ENCODE measurements around the gene CLDN2.
"Not testable (repeated sequence)": the region's sequence is repeated elsewhere in the genome, so short reads cannot be mapped to it uniquely, and the experiment has no call there.

The CLDN2 gene, protein sequence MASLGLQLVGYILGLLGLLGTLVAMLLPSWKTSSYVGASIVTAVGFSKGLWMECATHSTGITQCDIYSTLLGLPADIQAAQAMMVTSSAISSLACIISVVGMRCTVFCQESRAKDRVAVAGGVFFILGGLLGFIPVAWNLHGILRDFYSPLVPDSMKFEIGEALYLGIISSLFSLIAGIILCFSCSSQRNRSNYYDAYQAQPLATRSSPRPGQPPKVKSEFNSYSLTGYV

DNA sequence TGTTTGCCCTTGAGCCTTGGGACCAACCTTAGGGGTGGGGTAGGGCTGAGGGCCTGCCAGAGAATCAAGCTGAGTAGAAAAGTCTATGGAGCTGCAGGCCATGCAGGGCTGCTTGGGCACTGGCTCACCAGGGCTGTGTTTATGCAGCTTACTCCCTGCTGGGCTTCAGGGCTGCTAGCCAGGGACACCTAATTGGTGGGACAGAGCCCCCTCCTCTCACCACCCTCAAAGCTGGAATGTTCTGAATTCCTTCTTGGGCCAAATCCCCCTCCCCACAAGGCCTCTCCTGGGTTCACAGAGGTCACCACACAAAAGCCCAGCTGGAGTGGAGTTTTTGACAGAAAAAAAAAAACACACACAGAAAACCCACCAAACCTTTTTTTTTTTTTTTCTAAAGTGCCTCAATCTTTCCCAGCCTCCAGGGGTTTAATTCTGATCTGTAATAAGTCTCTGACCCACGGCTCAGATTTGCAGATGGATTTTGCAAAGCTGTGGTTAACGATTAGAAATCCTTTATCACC is at the start of gene CLDN2:
CLDN2 (plus strand) TSS at position 471 of the 521 bp plus-strand sequence. CDS start 7,827 bp downstream, outside the sequence.
- in situ Hi-C loops (cut with HindIII; ENCODE audit: low sequenced_read_pairs), result no loop called here

DNA sequence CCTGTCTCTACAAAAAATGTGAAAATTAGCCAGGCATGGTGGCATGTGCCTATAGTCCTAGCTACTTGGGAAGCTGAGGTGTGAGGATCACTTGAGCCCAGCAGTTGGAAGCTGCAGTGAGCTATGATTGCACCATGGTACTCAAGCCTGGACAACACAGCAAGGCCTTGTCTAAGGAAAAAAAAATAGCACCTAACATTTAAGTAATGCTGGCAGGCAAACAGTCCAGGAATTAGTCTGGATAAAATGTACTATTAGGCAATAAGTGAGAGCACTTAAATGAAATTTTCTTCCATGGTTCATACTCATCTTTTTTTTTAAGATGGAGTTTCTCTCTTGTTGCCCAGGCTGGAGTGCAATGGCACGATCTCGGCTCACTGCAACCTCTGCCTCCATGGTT is 47.4 kb upstream of the CLDN2 start:
- in situ Hi-C loops (cut with HindIII; ENCODE audit: low sequenced_read_pairs), result not testable (repeated sequence)

DNA sequence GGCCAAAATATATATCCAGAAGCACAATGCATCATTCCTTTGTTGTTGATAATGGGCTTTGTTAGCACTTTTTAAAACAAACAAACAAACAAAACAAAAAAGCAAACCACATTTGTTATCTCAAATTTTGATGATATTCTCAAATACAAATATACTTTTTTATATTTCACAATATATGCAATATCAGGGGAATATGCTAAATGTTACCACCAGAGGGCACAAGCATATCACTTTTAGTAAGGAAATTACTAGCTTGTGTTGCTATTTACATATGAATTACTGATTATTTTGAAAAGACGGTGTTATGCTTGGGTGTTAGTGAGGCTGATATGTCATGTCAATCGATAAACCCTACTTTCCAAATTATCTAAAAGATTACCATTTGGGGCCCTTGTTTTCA is 46.1 kb upstream of the CLDN2 start:
- in situ Hi-C loops (cut with HindIII; ENCODE audit: low sequenced_read_pairs), result no loop called here

DNA sequence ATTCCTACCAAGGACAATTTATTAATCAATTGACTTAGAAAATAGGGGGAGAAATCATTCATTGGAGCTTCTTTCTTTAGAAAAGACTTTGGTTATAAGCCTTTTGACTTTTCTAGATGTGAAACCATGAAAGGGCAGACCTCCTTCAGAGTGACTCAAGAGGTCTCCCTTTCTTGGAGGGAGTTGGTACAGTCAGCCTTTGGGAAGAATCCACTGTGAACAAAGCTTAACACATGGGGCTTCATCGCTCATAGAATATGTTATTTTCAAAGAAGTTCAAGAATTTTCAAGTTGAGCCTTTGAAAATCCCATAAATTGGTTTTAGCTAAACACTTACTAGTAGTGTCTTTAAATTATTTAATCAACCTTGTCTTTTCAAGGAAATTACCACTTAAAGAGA is 45.1 kb upstream of the CLDN2 start:
- in situ Hi-C loops (cut with HindIII; ENCODE audit: low sequenced_read_pairs), result no loop called here

DNA sequence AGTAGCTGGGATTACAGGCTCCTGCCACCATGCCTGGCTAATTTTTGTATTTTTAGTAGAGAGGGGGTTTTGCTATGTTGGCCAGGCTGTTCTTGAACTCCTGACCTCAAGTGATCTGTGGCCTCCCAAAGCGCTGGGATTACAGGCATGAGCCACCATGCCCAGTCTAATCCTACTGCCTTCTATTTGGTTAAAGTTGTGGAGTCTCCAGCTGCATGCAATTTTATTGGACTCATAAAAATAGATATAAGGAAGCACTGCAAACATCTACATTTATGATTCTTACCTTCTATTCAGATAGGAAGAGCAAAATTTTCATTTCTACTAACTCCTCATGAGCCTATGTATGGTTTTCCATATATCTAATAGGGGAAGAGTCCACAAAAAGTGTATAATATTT is 30.7 kb upstream of the CLDN2 start:
- in situ Hi-C loops (cut with HindIII; ENCODE audit: low sequenced_read_pairs), result no loop called here

DNA sequence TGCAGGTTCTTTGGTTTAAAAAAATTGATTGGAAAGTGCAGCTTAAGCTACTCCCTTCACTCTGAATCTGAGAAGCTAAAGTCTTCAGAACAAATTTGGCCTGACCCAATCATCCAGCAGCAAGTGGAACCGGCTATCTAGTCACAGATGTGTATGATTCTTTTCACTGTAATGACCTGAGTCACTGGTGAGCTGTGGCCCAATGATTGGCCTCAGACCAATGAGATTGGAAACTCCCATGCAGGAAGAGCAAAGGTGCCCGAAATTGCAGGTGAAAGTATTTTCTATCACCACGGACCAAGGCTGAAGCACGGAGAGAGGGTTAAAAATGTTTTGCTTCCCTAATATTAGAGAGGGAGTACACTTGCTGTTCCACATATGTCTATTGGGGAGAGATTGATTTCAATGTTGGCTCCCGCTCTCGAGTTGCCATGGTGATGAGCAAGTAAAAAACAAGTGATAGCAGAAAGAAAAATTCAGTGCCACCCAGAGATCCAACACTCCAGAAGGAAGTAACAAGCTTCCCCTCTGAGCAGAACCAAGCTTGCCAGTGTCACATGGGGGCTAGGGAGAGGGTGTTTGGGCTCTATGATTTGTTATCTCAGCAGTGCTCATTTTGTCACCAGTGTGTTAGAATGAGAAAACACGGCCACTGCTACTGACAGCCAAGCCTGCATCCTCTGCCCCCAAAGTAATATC is 28.3 kb upstream of the CLDN2 start:
- in situ Hi-C loops (cut with HindIII; ENCODE audit: low sequenced_read_pairs), result no loop called here

DNA sequence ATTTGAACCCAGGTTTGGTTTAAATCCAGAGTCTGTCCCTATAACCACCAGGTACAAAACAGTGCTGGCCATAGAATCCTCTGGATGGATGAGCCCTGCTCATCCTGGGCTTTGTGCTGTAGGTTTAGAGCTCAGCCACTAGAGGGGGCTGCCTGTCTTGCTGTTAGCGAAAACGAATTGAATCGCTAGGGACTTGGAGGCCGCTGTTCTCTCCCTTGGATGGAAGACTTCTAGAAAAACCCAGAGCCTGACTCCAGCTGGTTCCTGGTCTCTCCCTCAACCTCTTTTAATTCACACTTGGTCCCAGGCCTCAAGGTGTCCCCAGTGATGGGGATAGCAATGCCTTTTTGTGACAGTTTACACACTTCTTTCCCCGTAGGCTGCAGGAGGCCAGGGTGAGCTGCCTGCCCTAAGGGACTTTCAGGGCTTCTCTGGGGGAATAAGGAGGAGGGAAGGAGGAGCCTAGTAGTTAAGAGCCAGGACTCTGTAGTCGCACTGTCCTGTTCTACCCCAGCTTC is 25.8 kb upstream of the CLDN2 start:
- in situ Hi-C loops (cut with HindIII; ENCODE audit: low sequenced_read_pairs), result no loop called here

DNA sequence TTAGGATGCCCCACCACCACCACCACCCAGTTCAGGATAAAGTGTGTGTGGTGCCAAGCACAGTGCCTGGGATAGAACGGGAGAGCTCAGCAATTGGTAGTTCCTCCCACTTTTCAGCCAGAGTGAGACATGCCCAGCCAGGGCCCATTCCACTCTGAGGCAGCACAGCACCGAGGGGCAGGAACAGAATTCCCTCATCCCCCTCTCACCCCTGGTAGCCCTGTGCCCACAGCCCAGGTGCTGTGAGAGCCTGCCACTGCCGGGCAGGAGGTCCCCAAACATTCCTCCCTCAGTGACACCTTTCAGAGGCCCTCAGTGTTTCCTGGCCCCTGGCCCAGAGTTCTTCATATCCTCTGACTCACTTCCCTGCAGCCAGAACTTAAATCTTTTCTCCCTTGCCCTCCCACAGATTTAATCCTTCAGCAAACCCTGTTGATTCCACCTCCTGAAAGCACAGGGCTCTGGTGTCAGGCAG is 25.2 kb upstream of the CLDN2 start:
- in situ Hi-C loops (cut with HindIII; ENCODE audit: low sequenced_read_pairs), result no loop called here

DNA sequence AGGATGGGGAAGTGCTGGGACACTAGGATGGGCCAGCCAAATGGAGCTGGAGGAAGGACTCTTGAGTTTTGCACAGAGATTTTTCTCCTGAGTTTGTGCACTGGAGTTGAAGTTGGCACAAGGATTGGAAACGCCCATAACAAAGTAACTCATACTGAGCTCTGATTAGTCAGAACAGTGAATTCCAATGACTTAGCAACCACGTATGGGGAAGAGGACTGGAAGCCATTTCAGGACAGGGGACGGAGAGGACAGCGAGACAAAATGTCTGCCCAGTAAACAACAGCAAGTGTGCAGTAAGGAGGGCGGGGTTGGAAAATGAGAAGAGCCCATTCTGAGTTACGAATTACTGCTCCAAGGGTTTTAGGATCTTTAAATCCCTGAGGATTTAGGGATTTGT is 22.9 kb upstream of the CLDN2 start:
- in situ Hi-C loops (cut with HindIII; ENCODE audit: low sequenced_read_pairs), result no loop called here

DNA sequence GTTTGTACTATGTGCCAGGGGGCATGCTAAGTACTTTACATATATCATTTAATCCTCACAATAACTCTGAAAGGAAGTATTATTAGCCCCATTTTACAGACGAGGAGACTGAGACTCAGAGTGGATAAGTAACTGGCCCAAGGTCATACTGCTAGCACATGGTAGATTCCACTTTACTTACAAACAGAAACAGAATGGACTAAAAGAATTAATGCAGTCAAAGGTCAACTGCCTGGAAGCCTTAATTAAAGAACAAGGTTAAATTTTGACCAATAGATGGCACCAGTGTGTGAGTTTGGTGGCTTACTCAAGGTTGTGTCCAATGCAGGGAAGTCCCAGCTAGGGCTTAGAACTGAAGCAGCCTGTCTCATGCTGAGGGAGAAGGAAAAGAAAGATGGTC is 21.7 kb upstream of the CLDN2 start:
- in situ Hi-C loops (cut with HindIII; ENCODE audit: low sequenced_read_pairs), result no loop called here

DNA sequence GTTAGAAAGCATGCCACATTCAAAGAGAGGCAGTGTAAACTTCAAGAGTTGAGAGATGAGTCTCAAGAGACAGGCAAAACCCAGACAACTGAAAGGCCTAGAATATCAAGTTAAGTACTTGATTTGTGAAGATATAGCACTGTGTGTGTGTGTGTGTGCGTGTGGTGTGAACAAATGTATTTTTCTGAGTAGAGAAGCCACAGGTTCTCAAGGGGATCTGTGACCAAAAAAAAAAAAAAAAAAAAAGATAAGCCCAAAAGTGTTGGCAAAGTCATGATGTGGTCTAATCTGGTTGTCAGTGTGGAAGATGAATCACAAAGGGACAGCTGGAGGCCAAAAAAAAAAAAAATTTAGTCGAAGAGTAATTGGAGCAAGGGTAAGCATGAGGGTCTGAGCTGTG is 20.9 kb upstream of the CLDN2 start:
- in situ Hi-C loops (cut with HindIII; ENCODE audit: low sequenced_read_pairs), result no loop called here

DNA sequence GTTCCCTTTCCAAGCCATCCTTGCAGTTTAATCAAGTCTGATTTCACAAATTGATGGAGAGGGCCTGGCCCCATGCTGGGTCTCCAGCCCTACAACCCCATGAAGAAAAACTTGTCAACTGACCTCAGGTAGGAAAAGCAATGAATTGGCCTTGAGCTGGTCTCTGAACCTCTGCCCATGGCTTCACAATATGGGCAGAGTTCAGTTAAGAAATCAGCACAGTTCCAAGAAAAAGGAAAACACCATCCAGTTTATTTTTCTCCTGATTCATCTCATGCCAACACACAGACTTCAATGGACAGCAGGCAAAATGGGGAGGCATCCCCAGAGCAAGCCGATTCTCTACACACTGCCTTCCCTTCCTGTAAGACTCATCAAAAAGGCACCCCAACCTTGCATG is 20.4 kb upstream of the CLDN2 start:
- in situ Hi-C loops (cut with HindIII; ENCODE audit: low sequenced_read_pairs), result no loop called here

DNA sequence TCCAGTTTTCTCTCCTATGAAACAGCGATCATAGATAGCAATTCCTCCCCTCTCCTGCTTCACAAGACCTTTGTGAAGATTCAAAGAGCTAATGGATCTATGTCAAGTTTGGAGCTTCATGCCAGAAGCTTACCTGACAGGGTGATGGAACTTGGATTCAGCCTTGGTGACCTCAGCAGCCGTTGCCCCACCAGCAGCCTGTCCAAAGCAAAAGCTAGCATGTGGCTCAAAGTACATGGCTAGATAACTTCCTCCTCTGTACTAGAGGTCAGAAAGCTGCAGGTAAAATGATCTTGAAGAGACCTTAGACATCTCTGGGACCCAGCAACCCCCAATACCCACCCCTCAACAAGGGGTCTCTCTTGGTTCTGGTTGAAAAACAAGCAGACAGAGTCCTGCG is 18.9 kb upstream of the CLDN2 start:
- in situ Hi-C loops (cut with HindIII; ENCODE audit: low sequenced_read_pairs), result no loop called here

DNA sequence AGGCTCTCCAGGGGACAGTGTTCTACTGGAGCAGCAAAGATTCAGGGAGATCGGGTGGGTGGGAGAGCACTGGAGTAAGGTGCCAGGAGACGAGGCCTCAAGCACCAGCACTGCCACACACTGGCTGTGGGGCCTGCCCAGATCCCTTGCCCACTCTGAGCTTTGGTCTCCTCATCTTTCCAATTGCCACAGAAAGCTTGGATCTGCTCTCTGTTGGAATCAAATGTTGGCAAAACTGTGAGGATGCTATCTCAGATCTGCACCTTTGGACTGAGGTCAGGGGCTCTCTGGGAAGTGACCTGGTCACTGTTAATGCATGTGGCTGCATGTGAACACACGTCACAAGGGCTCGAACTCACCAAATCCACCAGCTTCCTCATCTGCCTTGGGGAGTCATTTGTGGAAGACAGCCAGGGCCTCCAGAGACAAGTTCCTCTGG is 18.4 kb upstream of the CLDN2 start:
- in situ Hi-C loops (cut with HindIII; ENCODE audit: low sequenced_read_pairs), result no loop called here

DNA sequence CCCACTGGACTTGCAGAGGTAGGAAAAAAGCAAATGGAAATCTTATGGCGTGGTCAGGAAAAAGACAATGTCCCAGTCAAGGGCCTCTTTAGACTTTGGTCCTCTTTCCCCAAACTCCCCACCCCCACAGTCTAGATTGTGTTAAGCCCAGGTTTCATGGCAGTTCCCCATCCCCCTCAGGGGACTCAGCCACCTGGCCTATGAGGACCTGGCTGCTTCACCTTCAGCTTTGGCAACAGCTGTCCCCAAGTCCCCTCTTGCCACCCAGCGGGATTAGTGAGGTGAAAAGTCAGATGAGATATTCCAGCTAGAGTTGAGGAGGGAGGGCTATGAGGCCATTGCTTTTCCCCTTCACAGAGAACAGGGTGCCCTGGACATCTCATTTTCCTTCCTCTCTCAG is 17.5 kb upstream of the CLDN2 start:
- in situ Hi-C loops (cut with HindIII; ENCODE audit: low sequenced_read_pairs), result no loop called here

DNA sequence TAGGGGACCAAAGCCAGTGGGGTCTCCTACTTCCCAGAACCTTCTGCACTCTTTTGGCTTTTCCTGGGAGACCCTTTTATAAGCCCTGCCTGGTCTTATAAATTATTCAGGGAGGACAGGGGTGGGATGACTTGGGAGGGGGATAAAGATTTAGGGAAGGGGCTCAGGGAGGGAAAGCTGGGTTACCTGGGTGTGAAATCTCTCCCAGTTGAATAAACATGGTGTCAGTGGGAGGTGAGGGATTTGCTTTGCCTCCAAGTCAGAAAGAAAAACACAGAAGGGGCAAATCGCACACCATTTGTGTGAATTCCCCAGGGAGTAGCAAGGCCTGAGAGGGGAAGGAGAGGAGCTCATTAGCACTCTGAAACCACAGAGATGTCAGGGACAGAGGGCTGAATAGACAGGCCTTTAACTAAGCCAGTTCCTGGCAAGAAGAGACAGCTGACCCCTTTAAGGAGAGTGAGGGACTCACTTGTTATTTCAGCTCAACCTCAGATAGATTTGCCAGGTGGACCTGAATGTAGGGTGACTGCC is 16.8 kb upstream of the CLDN2 start, which contains the start of gene RIPPLY1:
RIPPLY1 (minus strand) TSS at position 51 of the 534 bp plus-strand sequence. CDS start 54 bp downstream, outside the sequence.
- in situ Hi-C loops (cut with HindIII; ENCODE audit: low sequenced_read_pairs), result no loop called here

DNA sequence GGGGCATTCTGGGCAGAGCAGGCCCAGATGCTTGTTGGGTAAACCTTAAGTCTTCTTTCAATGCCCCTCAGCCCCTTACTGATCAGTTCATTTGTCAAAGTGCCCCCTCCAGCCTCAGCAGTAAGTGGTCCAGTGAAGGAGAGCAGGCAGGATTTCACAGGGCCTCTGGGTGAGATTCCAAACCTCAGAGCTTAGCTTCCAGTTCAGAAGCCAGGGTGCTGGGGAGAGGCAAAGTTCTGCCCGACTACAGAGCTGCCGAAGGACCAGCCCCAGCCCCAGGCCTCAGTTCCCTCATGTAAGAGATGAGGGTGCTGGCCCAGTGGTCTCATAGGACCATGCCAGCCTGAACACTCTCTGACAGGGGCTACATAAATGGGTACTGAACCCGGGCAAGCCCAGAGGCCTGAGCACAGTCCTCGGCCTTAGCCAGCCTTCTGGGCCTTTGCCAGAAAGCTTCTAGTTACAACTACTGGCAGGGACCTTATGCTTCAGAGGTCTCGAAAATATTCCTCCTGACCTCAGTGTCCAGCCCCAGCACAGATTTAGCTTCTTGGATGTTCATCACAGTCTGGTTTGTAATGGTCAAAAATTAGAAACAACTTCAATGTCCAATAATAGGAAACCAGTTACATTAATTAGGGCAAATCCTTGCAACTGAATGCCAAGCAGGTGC is 16.2 kb upstream of the CLDN2 start:
- in situ Hi-C loops (cut with HindIII; ENCODE audit: low sequenced_read_pairs), result no loop called here

DNA sequence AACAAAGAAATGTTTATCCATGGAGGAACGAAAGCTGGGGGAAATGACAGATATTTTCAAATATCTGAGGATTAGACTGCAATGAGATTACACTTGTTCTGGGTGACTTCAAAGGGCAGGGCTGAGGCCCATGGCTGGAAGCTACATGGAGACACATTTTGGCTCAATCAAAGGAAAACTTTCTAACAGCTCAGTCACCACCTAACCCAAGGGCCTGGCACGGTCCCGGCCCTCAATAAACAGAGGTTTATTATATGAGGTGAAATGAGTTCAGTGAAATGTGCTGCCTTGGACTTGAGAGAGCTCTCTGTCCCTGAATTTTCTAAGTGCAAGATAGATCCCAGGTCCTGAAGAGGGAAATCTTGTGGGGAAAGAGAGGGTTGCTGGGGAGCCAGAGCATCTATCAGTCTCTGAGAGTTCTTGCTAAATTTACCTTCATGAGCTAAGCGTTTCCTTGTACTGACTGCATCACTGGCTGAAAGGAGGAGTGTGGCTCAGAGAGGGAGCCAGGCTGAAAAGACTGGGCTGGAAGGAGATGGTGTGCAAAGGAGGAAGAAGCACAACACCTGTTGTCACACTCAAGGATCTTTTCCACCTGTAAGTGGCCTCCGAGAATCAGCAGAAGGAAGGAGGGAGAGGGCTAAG is 15.0 kb upstream of the CLDN2 start:
- in situ Hi-C loops (cut with HindIII; ENCODE audit: low sequenced_read_pairs), result no loop called here

DNA sequence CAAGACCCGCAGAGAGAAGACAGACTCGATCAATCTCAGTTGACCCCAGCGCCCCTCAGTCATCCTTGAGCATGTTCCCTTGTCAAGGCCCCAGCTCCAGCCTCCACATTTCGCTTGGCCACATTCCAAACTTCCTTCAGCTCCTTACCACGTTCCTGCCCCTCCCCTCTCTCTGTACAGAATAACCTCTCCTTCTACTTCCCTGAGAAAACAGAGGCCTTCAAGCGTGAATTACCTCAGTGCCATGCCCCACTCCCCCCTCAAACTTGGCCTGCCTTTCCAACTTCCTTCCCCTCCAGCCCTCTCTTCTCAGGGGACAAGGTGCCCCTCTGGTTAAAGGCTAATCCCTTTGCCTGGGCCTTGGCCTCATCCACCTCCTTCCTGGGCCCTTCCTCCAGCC is 13.8 kb upstream of the CLDN2 start:
- in situ Hi-C loops (cut with HindIII; ENCODE audit: low sequenced_read_pairs), result no loop called here

DNA sequence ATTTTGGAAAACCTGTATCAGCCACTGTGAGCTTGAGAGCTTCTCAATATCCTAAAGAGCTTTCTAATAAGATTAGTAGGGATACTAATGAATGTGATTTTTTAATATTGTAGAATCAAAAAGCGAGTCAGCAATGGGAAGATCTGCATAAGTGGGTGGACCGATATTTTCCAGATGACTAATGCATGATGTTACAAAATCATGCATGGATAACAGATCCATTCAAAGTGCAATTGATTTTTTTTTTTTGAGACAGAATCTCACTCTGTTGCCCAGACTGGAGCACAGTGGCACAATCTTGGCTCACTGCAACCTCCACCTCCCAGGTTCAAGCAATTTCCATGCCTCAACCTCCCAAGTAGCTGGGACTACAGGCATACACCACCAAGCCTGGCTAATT is 7.3 kb upstream of the CLDN2 start:
- in situ Hi-C loops (cut with HindIII; ENCODE audit: low sequenced_read_pairs), result no loop called here

Measured in DLD1 (cell line).